GM21717 (cell line): ENCODE results near the gene DNAJC17.

Experiments
- ATAC-seq: cut with Tn5 transposase; IDR thresholded peaks from one replicate; pipeline ENCODE4 v1.9.1; 2021; ENCODE audit warnings: mild to moderate bottlenecking, moderate library complexity; ENCODE audit not compliant: unreplicated experiment

The DNAJC17 gene

DNA sequence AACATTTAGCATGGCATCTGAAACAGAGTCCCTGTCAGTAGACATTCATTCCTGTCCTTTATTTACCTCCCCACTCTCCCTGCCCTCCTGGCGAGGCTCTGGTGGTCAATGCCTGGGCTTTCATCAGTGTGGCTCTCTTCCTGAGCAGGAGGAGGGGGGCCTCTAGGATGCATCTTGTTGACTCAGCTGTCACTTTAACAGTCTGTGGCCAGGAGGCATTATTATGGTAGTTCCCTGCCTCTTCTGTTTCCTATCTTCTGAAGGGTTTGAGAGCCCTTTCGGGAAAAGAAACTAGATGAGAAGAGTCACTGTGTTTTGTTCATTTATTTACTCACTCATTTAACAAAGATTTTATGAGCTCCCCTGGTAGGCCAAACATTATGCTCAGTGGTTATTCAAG lies 23.6 kb upstream of the DNAJC17 start:
- no peak for ATAC-seq

DNA sequence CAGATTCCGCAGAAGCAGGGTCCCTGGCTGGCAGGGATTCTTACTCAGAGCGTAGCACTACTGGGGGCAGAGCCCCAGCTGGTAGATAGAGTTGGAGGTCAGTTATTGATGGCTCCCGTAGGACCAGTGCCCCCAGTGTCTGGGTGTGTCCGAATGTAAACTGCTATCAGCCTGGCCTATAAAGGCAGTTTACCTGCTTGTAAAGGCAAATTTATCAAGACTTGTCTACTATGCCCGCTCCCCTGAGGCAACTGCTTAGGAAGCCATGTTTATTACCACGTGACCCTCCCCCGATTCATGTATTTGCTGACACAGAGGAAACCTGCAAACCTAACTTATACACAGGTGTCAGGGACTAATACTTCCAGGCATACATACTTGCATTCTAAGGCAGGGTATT lies 21.8 kb upstream of the DNAJC17 start:
- no peak for ATAC-seq

DNA sequence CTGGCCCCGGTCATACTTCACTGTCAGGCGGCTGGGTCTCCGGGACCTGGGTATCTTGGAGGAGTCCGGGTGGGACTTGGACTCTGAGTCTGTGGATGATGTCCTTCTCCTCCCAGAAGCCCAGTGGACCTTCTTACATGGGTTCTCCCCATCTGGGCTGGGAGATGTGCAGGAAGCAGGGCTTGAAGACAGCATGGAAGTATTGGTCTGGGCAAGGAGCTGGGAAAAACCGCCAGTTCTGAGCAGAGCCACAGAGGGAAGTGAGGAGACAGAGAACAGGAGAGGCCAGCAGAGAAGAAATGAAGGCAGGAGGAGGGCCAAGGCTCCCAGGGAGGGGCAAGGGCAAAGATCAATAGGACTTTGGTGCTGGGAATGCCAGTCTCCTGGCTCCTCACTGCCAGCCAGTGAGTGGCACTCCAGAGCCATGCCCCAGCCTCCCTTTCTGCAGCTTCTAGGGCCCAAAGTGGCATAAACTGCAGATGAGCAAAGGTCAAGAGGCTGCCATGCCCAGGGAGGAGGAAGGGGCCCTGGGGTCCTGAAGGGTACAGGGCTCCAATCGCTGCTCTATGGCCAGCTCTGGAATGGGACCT lies 21.3 kb upstream of the DNAJC17 start, which contains the start of gene PPP1R14D:
Gene PPP1R14D (minus strand): TSS at position 262 of the 590 bp plus-strand sequence. CDS start 67 bp downstream, at position 195.
- no peak for ATAC-seq

- no peak for ATAC-seq
Measured at GRCh38 chr15:40826423-40827075, 19.3 kb upstream of the DNAJC17 start.

DNA sequence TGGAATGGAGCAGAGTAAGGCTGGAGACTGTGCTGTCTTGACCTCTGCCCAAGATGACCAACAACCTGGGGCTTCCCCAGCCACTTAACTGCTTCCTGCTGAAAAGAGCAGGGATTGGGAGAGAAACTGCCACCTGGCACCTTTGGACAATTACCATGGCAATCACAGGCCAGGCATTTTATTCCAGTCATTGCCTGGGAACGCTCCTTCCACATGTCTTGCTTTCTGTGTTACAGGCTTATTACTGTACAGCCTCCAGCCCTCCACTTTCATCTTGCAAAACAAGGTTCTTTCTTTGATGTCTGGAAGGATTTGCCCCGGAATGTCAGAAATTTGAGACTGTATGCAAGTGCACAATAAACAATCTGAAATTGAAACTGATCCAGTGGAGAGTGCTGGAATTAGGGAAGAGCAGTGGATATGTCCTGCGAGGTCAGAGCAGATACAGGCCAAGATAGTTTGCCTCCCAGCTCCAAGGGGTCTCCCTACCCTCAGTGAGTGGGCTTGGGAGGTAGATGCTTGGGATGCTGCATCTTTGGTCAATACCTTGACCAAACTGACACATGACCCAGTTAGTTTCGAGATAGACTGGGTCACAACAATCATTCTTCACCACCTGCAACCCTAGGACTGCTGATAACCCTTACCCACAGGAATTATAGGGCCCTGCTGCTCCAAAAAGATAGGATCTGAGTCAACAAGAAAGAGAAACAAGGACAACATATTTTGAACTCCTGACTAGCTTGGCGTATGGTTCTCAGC lies 18.6 kb upstream of the DNAJC17 start:
- no peak for ATAC-seq

DNA sequence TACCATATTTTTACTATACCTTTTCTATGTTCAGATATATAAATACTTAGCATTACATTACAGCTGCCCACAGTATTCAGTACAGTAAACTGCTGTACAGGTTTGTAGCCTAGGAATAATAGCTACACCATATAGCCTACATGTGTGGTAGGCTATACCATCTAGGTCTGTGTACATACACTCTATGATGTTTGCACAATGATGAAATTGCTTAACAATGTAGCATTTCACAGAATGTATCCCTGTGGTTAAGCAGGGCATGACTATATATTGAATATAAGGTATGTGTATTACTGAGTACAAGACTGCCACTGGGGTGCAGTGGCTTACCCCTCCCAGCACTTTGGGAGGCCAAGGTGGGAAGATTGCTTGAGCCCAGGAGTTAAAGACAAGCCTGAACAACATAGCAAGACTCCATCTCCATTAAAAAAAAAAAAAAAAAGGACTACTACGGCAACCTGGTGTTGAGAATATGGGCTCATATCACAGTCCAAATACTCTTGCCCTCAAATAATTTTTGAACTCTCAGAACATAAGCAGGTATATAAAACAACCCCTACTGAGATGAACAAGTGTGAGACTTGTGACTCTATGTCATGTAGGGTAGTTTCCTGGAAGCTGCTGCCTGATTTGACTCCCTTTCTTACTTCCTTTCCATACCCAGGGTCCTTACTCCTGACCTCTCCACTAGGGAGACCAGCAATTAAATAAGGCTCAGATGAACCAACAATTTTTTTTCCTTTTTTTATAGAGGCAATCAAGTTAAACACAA lies 16.5 kb upstream of the DNAJC17 start:
- ATAC-seq = no peak

- ATAC-seq = no peak
Measured at GRCh38 chr15:40821195-40821594, 13.9 kb upstream of the DNAJC17 start.

DNA sequence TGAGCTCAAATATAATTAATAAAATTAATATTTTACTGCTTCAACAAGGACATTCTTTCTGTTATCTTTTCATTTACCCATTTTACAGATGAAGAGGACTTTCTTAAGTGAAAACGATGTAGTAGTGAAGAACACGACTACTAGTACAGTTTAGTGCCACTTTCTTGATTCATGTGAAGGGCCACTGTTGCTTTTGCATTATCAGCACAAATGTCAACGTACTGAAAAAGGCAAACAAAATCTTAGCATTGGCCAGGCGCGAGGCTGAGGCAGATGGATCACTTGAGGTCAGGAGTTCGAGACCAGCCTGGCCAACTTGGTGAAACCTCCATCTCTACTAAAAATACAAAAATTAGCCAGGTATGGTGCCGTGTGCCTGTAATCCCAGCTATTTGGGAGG lies 11.8 kb upstream of the DNAJC17 start:
- no peak for ATAC-seq

DNA sequence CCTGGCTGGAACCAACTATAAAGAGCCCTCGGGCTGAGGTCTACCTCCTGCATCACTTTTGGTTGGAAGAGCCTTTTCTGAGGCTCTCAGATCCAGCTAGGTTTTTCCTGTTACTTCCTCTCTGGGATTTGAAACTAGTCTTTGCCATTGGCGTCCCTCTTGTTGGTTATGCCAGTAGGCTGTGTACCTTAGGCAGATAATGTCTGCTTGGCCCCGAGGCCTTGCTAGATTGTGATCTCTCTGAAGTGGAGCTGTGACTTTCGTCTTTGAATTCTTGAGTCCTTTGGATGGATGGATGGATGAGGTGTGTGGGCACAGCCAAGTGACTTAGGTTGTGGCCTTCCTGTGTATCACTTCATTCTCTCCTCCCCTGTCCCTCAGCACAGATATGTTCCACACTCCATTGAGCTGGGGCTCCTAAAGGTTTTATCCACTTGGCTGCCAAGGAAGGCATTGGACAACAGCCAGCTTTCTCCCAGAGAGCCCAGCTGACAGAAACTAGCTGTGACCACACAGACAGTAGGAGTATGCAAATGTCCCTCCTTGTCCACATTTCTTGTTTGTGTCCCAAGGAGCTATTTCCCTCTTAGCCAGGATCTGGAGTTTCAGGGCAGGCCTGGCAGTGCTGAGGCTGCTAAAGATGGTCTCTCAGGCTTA lies 7.9 kb upstream of the DNAJC17 start:
- no peak for ATAC-seq

DNA sequence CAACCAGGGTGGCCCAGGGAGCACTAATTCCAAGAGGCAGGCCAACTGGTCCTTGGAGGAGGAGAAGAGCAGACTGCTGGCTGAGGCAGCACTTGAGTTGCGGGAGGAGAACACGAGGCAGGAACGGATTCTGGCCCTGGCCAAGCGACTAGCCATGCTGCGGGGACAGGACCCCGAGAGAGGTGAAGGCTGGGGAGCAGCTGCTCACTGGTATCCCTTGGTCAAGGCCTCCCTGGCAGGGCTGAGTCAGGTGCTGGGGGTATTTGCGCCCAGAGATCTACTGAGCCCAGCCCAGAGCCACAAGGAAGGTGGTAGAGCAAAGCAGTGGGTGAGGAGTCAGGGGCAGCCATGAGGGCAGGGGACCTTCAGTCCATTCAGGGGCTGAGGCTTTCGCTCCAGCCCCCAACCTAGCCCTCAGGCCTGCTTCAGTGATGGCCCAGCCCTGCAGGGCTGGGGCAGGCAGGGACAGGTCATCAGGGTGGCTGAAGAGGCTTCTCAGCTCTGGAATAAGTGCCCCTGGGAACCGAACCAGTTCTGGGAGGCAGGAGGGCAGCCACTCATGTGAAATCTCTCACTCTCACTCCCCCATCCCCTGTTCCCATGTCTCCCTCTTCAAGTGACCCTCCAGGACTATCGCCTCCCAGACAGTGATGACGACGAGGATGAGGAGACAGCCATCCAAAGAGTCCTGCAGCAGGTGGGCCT lies 5.6 kb upstream of the DNAJC17 start:
- no peak for ATAC-seq

DNA sequence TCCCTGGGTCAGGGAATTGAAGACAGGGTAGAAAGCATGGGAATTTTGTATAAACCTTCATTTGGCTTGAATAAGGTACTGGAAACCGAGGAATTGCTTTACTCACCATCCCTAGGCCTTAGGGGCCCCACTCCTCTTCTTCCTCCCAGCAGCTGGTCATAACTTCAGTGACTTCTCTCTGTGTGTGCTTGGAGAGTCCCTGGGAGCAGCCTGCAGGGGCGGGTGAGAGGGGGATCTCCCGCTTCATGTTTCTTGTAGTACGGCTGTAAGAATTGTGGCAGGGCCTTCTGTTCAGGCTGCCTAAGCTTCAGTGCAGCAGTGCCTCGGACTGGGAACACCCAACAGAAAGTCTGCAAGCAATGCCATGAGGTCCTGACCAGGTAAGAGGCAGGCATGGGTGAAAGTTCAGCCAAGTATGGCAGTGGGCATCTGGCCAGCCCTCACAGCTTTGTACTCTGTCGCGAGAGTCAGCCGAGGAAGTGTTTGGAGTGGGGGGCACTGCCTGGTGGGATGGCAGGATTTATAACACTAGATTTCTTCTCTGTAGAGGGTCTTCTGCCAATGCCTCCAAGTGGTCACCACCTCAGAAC lies 1.7 kb upstream of the DNAJC17 start:
- ATAC-seq = no peak

DNA sequence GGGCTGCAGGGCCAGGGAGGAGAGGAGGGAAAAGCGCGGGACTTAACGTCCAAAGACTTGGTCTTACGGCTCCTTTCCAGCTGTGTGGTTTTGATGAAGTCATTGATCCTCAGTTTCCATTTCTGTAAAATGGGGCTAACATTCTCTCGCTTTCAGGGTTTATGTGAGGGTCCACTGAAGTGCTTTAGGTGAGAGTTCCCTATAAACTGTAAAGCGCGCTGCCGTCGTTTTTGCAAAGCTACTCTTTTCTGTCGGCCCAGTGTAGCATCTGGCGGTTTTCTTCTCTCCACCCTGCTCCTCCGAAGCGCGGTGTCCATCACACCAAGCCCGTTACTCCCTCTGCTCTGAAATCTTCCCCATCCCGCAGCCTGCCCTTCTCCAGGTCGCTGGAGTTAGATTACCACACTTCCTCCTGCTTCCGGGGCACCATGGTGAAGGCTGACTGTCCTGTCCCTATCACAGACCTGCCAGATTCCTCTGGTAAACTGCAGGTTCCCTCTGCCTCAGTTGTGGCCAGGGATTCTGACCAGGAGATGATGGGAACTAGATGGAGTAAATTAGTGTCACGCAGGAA lies 702 bp upstream of the DNAJC17 start:
- ATAC-seq = no peak

GRCh38 chr15:40806672-40807027 lies 623 bp downstream of the DNAJC17 start:
- no peak for ATAC-seq

DNA sequence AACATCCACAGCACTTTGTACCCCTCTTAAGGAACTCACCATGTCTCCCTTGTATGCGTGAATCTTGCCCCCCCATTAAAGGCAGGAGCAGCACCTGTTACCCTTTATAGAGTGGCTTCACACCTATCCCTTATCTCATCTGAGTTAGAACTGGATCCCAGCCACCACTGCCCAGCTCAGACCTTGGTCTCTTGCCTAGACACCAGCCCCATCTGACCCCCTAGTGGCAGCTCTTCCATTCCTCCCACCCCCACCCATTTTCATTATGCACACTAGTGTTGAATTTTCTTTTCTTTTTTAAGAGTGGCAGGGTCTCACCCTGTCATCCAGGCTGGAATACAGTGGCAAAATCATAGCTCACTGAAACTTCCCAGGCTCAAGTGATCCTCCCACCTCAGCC lies 3.6 kb downstream of the DNAJC17 start:
- ATAC-seq = no peak

DNA sequence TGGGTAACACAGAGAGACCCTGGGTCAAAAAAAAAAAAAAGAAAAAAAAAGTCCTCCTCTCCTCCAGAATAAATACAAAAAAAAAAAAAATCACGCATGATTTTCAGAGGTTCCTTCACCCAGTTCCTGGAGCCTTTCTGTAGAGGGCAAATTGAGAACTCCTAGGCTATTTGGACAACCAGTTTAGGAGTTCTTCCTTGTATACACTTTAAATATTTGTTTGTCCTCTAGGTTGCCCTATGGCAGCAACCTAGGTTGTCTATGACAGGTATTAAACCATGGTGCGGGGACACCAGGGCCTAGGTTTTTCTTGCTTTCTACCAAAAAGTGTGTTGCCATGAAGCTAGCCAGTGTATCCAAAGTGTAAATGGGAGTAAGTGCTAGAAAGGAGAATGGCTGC lies 4.2 kb downstream of the DNAJC17 start:
- ATAC-seq = no peak

GRCh38 chr15:40799523-40799922 lies 7.8 kb downstream of the DNAJC17 start:
- no peak for ATAC-seq

GRCh38 chr15:40796512-40796911 lies 10.8 kb downstream of the DNAJC17 start:
- ATAC-seq = no peak

- no peak for ATAC-seq
Measured at GRCh38 chr15:40796041-40796440, 11.2 kb downstream of the DNAJC17 start.

GRCh38 chr15:40793216-40793989 lies 13.9 kb downstream of the DNAJC17 start:
- ATAC-seq = no peak
